HG03196 (cell line): ENCODE data around the gene NKAIN2.
"Not testable (repeated sequence)": the region's sequence is repeated elsewhere in the genome, so short reads cannot be mapped to it uniquely, and the experiment has no call there.

ENCODE experiments used
- ATAC-seq: cut with Tn5 transposase; IDR thresholded peaks from one replicate; pipeline ENCODE4 v1.9.1; 2021; ENCODE audit not compliant: unreplicated experiment

The NKAIN2 gene

DNA sequence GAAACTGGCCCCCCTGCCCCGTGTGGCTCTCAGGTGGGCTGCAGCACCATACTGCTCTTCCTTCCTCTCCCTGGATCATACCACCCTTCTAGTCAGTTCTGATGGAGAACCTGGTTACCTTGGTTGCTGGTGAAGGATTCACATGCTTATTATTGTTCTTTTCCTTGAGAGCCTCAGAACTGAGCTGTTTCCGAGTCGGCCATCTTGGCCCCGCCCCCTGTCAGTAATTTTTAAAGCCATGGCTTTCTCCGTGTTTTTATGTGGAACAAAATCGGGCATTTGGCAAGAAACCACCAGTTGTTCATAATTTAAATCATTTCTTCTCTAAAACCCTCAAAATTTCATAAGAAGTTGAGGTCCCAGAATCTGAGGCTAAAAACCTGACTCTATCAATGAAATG lies 493.8 kb downstream of the NKAIN2 start:
- ATAC-seq: no peak

DNA sequence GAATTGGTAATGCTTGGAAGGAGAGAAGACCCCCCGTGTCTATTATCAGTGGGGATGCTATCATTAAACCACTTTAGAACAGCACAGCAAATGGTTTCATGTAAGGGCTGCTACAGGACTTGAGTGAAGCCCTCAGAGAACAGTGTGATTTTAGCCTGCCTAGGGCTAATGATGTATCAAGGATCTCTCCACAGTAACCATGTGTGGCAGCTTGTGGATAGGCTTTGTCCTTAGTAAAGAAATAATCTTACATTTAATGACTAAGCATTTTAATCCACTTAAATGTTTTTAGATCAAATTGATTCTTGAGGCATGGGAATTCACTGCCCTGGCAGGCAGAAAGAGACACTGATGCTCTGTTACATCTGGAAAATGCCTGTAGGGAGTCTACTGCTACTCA lies 495.1 kb downstream of the NKAIN2 start:
- ATAC-seq: no peak

DNA sequence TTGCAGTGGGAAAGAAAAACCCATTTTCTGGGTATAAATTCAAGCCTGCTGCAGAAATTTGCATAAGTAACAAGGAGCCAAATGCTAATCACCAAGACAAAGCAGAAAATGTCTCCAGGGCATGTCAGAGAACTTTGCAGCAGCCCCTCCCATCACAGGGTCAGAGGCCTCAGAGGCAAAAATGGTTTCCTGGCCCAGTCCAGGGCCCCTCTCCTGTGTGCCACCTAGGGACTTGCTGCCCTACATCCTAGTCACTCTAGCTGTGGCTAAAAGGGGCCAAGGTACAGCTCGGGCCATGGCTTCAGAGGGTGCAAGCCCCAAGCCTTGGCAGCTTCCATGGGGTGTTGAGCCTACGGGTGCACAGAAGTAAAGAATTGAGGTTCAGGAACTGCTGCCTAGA lies 497.2 kb downstream of the NKAIN2 start:
- ATAC-seq: not testable (repeated sequence)

DNA sequence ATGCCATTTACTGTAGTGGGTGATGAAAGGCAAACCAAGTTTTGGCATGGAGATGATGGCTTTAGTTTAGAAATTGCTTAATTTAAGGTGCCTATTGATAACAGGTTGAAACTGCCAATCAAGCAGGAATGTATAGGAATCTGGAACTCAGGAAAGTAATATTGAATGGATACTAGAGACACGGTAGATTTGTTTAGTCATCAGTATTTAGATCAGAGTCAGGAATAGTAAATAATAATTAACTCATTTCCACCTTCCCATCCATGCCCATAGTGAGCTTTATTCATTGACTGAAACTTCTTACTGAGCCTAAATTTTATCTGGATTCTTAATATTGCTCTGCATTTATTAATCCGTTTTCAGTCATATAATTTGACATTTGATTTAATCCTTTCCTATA lies 500.3 kb downstream of the NKAIN2 start:
- ATAC-seq: no peak

DNA sequence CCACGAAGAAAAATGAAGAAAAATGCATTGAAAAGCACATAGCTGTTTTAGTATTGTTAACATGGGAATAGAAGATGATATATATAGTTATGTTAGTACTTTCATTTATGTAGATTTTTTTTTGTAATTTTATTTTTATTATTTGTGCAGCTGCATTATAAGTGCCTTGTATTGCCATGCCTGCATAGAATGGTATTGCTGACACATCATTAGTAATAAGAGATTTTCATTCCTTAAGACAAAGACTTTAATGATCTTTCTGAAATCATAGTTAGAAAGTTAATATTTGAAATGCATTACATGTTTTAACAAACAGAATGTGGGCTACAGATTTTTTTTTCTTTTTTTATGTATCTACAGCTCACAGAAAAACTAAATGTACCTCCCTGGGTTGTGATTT lies 506.5 kb downstream of the NKAIN2 start:
- no peak for ATAC-seq

DNA sequence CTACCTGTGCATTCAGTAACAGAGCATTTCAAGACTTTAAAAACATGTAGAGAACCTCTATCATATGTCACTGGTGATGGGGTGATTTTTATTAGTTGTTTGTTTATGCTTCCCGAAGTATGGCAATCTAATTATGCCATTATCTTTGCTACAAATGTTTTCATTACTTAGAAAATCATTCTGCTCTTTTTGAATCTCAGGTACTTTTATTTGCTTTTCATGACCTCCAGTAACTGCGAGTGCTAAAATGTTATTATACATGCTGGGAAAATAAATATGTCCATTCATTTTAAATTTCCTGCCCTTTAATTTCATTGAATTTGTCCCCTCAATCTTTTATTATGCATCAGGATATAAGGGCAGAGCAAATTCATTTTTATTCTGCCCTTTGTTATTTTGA lies 515.7 kb downstream of the NKAIN2 start:
- ATAC-seq: no peak

DNA sequence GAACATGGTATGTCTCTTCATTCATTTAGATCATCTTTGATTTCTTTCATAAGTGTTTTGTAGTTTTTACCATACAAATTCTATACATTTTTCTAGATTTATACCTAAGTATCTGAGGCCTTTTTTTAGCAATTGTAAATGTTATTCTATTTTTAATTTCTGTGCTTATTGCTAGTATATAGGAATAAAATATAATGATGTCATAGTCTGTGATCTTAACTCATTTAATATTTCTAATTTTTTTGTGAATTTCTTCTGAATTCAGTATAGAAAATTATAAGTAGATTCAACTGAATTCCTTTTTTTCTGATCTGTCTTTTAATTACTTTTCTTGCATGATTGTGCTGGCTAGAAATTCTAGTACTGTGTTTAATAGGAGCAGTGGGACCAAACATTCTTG lies 520.6 kb downstream of the NKAIN2 start:
- ATAC-seq: no peak

DNA sequence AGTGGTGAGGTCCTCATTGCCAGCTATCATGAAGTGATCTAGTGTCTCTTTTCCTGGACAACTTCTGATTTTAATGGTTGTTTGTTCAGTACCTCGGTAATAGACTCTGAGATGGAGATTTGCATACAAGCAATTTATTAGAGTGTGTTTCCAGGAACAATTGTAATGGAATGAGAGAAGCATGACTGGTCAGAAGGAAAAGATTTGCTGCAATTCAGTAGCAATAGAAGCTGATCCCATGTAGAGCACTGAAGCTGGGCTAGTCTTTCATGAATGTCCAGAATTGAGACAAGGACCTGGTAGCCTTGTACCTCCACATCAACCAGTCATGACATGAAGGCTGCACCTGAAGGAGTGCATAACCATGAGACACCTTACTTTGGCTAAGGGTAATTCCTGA lies 526.5 kb downstream of the NKAIN2 start:
- no peak for ATAC-seq

DNA sequence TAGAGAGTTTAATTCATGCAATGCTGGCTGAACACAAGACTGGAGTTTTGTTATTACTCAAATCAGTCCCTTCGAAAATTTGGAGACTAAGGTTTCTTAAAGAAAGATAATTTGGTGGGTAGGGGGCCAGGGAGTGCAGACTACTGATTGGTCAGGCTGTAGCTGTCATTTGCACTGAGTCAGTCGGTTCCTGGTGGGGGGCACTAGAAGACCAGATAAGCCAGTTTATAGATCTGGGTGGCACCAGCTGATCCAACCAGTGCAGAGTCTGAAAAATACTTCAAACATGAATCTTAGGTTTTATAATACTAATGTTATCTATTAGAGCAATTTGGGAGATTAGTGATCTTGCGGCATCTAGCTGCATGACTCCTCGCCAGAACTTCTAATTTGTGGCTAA lies 530.7 kb downstream of the NKAIN2 start:
- no peak for ATAC-seq

DNA sequence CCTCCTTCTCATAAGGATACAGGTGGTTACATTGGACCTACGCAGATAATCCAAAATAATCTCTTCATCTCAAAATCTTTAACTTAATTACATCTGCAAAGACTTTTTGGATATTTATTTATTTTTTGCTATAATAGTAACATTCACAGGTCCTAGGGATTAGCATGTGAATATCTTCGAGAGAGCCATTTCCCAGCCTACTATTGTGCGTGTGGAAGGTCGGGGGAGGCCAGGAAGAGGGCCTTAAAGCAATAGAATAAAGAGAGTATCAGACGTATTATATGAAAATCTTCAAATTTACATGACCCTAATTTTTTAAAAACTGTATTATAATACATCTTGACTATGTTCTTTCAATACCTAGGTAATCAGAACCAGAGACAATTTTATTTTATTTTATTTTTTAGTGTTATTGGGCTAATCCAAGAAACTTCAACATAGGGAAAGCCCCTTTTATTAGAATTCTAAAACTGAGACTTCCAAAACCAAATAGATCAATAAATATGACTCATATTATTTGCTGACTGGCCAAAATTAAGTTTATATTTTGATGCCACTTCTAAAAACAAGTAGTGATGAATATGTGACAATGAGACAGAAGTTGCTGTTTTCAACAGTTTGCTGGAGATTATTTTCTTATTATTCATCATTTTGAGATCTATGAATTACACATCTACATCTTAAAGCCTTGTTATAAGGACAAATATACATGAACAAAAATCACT lies 536.1 kb downstream of the NKAIN2 start:
- ATAC-seq: no peak

DNA sequence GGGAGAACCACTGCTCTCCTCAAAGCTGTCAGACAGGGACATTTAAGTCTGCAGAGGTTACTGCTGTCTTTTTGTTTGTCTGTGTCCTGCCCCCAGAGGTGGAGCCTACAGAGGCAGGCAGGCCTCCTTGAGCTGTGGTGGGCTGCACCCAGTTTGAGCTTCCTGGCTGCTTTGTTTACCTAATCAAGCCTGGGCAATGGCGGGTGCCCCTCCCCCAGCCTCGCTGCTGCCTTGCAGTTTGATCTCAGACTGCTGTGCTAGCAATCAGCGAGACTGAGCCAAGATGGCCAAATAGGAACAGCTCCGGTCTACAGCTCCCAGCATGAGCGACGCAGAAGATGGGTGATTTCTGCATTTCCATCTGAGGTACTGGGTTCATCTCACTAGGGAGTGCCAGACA lies 544.7 kb downstream of the NKAIN2 start:
- not testable (repeated sequence) for ATAC-seq

DNA sequence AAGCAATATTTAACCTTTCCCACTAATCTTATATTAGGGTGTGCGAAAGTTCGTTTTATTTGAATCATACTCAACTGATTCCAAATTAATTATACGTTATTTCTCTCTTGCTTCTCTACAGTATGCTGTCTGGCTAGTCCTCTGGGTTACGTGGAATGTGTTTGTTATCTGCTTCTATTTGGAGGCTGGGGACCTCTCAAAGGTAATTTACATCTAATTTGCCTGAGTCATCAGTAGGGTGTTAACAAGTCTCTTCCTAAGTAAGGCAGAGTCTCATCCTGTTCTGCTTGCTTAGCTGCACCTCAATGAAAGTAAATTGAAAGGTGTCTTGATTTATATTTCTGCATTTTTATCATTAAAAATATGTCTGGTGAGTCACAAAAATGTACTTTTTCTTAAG lies 551.5 kb downstream of the NKAIN2 start:
- no peak for ATAC-seq

DNA sequence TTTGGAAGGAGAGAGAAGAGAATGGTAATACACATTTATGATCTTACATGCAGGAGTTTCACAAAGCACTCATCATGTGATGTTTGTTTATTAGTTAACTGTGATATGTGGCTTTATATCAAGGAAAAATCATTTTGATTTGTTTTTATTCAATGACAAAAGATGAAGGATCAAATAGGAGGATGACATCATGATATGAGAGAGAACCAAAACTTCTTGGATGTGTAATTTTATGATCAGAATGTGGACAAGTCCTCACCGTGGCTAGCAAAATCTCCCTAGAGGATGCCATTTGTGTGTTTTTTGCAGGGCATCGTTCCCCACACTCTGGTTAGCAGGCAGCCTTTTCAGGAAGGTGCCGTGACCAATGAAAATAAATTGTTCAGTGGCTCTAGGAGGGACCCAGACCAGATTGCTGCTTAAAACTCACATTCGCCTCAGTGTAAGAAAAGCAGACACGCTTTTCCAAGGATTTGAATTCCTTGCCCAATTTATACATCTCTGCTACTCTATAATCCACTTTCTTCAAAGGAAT lies 552.7 kb downstream of the NKAIN2 start:
- ATAC-seq: no peak

DNA sequence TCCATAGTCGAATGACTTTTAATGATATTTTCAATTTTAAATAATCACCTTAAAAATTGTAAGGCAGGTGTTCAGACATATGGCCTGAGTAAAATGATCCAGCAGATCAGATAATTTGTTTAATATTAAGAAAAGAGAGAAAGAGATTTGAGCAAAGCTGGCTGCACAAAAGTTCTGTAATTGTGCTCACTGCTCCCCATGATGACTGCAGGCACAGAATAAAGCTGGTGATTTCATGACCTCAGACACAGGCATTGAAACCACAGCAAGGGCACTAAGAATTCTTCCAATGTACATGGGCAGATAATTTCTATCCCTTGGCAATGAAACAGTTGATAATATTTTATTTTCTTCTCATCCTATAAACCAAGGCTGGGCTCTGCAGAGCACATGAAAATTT lies 553.1 kb downstream of the NKAIN2 start:
- ATAC-seq: no peak

DNA sequence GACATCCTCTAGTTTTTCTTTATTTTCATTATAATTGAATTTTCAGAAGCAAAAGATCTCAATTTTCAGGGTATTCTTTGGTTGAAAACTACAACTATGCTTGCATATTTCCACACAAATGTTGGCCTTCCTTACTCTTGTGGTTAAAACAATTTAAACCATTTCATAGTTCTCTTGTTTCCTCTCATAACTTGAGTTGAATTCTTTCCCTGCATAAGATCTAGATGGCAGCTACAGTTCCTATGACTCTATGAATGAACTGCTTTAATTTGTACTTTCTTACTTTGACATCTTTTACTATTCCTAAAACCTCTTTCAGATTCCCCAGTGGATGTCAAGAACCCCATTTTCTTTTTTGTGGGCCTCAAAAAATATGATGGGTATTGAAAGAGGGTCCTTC lies 564.5 kb downstream of the NKAIN2 start:
- no peak for ATAC-seq

DNA sequence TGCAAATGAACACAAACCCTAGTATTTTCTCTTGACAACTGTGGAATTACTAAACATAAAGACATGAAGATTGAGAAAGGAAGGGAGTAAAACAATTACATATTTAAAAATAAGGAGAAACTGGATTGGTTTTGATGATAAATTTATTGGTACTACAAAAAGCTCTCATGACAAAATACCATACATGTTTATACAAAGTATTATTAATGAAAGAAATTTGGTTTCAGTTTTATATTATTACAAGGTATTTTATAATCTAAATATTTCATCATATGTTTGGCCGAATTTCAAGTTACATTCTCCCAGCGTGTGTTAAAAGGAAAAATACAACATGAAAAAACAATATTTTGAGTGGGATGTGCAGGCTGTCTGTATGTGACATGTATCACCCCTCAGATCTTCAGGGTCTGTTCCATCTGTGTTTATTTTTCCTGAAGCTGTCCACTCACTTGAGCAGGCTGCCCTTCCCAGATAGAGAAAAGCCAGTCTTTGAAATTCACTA lies 568.4 kb downstream of the NKAIN2 start:
- ATAC-seq: no peak

DNA sequence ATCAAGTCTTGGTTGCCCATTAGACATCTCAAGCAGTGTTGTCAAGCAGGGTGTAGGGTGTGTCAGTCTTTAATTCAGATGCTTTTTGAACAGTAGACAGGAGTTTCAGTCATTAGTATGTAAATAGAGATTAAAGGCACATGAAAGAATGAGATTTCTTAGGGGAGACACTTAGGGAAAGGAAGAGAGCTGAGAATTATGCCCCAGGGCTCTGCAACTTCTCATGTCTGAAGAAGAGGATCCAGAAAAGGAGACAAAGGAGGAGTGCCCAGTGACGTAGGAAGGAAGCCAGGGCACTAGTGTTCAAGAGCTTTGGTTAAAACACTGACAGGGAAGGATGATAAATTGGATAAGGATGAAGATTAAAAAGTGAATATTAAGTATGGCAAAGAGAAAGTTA lies 569.7 kb downstream of the NKAIN2 start:
- no peak for ATAC-seq

DNA sequence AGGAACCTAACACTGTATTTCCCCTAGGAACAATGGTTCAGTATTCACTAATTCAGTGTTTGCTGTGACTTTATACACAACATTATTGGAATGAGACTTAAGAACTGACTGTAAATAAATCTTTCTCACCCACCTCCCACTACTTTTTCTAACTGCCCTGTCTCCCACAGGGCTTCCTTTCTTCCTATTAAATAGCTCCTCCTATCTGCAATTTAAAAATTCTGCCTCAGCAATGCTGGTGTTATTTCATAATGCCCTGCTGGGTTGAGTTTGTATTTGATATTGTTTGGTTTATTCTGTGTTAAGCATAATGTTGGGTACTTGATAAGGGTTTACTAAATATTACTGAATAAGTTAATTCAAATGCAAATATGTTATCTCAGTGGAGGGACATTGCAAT lies 585.5 kb downstream of the NKAIN2 start:
- no peak for ATAC-seq

DNA sequence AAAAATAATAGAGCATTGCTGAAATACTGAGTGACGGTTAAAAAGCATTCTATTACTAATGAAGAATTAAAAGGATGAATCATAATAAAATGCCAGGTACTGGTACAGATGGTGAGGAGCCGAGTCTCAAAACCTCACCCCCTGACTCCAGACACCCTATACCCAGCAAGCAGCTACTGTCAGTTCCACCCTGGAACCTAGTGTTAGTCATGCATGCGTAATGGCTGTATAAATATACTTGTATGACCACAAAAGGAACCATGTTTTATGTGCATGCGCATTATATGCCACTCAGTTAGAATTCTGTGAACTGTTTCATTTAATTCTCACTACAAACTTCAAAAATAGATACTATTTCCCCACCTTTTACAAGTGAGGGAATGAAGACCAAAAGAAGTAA lies 589.9 kb downstream of the NKAIN2 start:
- no peak for ATAC-seq

DNA sequence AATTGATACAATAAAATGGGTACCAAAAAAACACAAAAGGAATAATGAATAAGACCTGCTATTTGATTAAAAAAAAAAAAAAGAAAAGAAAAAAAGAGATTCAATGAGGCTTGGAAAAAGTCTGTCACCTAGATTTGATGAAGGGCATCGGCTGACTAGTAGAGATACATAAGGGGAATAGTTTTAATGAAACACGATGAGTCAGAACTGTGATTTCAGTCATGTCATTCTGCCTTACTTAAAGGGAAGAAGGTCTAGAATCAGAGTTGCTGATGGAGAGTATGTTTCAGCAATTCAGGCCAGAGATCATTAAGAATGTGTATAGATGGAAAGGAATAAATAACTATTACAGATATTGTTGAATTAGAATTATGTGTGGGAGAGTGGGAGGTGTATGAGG lies 592.7 kb downstream of the NKAIN2 start:
- ATAC-seq: no peak

DNA sequence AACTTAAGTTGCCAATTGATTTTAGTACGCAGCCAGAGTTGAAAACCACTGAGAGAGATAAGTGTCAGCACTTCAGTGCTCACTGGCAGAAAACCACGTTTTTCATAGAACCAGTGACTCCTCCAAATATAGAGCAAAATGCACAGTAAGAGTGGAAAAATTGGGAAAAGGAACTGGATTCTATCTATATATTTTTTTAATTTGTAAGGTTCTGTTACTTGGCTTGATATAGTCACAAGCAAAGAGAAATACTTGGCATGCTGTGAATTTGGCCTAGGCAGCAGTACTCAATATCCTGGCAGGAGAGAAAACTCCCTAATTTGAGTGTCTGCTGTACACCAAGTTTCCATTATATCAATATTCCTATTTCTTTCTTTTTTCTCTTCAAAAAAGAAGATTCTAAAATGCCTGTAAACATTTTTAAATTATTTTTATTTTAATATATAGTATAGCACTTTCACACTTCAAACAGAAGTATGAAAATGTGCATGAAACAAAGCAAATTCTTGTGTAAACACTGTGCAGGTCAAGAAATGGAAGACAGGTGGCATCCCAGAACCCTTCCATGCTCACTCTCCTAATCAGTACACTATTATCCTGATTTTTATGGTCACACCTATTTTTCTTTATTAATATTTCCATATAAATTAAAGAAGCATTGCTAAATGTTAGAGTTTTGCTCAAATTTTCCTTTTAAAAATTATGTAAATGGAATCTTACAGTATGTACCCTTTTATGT lies 596.8 kb downstream of the NKAIN2 start:
- no peak for ATAC-seq

DNA sequence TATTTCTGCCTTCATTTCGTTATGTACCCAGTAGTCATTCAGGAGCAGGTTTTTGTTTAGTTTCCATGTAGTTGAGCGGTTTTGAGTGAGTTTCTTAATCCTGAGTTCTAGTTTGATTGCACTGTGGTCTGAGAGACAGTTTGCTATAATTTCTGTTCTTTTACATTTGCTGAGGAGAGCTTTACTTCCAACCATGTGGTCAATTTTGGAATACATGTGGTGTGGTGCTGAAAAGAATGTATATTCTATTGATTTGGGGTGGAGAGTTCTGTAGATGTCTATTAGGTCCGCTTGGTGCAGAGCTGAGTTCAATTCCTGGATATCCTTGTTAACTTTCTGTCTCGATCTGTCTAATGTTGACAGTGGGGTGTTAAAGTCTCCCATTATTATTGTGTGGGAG lies 606.8 kb downstream of the NKAIN2 start:
- ATAC-seq: not testable (repeated sequence)
